GM21423 (cell line): ENCODE results near the gene ASF1A.
A peak's percentile ranks its signal among the peaks of the same experiment; 100 is the strongest.
"Not testable (repeated sequence)": the region's sequence is repeated elsewhere in the genome, so short reads cannot be mapped to it uniquely, and the experiment has no call there.

Experiments used
- ATAC-seq: cut with Tn5 transposase; IDR thresholded peaks from one replicate; pipeline ENCODE4 v1.9.1; 2021; ENCODE audit warnings: mild to moderate bottlenecking, moderate library complexity; ENCODE audit not compliant: unreplicated experiment

ASF1A gene

DNA sequence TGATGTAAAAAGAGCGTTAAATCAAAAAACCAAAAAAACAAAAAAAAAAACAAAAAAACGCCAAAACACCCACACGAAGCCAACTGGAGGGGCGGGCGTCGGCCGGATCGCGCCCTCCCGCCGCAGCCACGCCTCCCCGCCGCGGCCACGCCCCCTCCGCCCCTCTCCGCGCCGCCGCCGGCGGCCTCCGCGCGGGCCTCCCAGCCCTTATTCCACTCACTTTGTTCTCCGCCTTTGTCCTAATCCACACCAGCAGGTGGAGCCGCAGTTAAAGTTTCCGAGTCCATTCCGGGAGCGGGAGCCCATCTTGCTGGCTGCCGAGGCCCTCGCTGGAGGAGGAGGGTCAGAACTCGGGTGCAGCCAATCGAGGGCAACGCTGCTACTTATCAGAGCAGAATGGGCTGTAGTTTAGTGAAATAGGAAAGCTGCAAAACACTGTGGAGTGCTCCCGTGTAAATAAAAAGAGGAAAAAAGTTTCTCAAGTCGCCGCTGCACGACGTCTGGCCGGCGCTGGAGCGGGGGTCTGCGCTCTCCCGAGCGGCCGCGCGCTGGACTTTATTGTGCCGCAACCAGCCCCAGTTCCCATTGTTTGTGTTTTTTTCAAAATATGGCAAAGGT is at the start of gene ASF1A:
TSS of gene ASF1A (plus strand) at position 346 of the 618 bp plus-strand sequence. CDS start at position 608, 262 bp downstream.
- peak; percentile 62 for ATAC-seq

DNA sequence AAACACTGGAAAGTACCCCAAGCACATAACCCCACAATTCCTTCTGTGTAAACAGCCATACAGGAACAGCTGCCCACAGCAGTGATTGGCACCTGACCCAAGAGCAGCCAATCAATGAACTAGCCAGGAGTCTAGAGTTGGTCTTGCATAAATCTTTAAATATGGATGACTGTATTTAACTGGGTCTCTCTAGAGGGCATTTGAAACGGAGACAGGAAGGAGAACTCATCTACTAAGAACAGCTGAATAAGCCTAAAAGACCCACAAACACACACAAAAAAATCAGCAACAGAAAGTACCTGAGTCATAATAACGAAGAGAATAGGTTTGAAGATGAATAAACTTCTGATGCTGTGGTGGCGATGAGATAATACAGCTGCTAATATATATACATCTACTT is 49.0 kb upstream of the ASF1A start:
- peak; percentile 55 for ATAC-seq

DNA sequence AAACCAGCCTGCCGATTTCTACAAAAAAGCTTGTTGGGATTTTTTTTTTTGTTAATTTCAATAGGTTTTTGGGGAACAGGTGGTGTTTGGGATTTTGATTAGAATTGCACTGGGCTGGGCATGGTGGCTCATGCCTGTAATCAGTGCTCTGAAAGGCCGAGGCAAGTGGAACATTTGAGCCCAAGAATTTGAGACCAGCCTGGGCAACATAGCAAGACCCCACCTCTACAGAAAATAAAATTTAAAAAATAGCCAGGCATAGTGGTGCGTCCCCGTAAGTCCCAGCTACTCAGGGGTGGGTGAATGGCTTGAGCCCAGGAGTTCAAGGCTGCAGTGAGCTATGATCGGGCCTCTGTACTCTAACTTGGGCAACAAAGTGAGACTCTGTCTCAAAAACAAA is 40.5 kb upstream of the ASF1A start:
- no peak for ATAC-seq

DNA sequence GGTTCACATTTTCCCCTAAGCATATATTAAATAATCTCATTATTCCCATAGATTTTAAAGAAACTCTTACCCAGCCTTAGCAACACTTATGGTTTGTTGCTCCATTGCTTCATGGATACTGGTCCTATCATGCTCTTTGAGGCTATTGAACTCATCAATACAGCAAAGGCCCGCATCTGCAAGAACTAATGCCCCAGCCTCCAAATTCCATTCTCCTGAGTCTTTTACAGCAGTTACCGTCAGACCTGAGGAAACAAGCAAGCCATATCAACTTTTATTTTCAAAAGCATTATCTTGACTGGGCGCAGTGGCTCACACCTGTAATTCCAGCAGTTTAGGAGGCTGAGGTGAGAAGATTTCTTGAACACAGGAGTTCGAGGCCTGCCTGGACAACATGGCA is 37.7 kb upstream of the ASF1A start:
- ATAC-seq: no peak

DNA sequence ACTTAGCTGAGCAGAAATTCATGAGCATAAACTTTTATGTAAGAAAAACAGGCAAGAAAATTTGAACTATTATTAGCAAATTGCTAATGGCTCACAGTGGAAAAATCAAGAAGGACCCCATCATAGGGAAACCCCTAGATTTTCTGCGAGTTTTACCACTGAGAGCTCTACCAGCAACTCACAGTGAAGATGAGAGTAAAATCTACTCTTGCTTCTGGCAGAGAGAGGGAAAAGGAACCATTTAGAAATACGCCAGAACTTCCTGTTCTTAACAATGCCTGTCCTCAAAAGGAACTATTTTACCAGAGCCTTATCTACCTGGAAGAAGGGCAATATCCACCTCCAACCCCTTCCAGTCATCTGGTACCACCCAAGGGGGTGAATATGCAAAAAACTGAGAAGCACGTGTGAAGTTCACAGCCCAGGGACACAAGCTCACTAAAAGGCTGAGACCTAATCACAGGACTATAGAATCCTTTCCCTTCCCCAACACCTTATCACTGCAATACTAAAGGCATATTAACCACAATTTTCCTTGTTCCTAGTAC is 34.4 kb upstream of the ASF1A start:
- ATAC-seq: no peak

DNA sequence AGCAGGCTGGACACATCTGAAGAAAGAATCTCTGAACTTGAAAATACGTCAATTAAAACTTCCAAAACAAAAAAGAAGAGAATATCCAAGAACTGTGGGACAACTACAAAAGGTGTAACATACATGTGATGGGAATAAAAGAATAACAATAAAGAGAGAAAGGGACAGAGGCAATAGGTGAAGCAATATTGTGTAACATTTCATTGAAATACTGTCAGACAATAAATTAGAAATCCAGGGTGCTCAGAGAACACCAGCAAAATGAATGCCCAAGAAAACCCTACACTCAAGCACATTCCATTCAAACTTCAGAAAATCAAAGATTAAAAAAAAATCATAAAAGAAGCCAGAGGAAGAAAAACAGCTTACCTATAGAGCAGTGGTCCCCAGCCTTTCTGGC is 33.6 kb upstream of the ASF1A start:
- no peak for ATAC-seq

DNA sequence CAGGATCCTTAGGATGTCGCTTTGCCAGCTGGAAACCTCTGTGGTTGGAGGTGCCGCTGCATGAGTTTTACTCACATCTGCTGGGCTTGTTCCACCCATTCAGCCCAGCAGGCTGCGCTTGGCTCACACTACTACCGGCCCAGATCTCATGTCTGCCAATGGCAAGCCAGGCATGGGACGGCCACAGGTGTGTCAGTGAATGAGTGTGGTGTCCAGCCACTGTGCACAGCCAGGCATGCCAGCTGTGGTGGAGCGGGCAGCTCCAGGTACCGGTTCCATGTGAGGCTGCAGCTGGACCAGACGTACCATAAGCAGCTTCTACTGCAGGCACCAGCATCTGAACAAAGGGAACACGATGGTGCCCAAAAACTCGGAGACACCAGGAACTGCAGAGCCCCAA is 33.1 kb upstream of the ASF1A start:
- ATAC-seq: no peak

DNA sequence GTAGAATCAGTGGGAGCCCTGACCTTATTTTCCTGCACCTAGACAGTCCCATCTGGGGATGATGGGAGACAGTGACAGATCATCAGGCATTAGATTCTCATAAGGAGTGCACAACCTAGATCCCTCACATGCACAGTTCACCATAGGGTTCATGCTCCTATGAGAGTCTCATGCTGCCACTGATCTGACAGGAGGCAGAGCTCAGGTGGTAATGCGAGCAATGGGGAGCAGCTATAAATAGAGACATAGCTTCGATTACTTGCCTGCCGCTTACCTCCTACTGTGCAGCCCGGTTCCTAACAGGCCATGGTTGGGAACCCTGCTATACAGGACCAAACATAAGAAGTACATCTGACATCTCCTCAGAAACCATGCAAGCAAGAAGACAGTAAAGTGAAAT is 31.5 kb upstream of the ASF1A start:
- no peak for ATAC-seq

DNA sequence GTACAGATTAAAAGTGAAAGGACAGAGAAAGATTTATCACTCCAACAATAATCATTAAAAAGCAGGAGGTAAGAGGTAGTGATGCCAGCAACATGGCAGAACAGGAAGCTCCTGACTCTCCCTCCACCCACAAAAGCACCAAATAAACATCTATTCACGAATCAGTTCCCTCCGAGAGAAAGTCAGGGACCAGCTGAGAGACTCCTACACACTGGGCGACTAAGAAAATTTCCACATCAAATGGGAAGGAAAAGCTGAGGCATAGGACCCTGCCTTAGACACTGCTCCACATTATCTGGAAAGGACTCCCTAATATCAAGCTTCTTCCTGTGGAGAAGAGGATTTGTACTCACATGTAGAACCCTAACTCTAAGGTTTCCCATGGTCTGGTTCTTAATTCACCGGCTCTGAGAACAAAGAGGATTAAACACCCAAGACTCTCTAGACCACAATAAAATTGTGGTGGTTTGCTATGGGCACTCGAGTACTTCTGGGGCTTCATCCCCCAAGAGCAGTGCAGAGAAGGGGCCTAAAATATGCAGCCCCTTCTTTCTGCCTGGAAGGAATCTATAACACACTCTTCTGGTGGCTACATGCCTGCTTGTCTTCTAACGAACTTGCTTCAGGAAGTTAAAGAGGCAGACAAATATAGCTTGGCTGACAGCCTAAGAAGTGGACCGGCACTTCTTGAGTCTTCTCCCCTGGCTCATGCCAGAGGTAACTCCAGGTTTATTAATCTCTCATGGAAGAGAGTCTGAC is 29.4 kb upstream of the ASF1A start:
- peak; percentile 50 for ATAC-seq

DNA sequence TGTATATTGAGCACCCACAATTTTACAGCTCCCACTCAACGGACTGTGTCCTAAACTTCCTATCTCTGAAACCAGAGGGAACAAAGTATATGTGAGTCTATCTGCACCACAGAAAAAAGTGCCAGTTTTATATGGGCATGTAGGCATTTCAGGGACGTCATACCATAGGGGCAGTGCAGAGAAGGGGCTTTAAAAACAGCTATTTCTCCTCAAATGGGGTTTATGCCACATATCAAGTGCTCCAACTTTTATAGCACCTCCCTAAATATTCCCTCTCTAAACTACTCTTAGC is 28.9 kb upstream of the ASF1A start:
- ATAC-seq: peak; percentile 27

DNA sequence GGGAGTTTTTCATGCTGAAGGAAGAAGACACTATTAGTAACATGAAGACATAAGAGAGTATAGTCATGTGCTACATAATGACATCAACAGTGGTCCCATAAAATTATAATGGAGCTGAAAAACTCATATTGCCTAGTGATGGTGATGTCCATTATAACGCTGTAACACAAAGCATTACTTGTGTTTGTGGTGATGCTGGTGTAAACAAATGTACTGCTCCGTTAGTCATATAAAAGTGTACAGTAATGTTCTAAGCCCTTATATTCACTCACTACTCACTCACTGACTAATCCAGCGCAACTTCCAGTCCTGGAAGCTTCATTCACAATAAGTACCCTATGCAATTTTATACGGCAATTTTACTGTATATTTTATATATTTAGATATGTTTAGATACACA is 26.8 kb upstream of the ASF1A start:
- no peak for ATAC-seq

DNA sequence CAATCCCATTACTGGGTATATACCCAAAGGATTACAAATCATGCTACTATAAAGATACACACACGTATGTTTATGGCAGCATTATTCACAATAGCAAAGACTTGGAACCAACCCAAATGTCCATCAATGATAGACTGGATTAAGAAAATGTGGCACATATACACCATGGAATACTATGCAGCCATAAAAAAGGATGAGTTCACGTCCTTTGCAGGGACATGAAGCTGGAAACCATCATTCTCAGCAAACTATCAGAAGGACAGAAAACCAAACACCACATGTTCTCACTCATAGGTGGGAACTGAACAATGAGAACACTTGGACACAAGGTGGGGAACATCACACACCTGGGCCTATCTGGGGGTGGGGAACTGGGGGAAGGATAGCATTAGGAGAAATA is 25.1 kb upstream of the ASF1A start:
- ATAC-seq: not testable (repeated sequence)

DNA sequence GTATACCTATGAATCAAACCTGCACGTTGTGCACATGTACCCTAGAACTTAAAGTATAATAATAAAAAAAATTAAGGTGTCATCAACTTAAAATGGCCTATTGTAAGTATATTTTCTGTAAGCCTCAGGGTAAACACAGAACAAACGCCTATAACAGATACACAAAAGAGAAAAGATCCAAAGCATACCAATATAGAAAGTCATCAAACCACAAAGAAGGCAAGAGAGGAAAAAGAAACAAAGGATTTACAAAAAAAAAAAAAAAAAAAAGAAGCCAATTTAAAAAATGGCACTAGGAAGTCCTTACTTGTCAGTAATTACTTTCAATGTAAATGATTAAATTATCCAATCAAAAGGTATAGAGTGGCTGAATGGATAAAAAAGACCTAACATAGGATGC is 24.6 kb upstream of the ASF1A start:
- no peak for ATAC-seq

DNA sequence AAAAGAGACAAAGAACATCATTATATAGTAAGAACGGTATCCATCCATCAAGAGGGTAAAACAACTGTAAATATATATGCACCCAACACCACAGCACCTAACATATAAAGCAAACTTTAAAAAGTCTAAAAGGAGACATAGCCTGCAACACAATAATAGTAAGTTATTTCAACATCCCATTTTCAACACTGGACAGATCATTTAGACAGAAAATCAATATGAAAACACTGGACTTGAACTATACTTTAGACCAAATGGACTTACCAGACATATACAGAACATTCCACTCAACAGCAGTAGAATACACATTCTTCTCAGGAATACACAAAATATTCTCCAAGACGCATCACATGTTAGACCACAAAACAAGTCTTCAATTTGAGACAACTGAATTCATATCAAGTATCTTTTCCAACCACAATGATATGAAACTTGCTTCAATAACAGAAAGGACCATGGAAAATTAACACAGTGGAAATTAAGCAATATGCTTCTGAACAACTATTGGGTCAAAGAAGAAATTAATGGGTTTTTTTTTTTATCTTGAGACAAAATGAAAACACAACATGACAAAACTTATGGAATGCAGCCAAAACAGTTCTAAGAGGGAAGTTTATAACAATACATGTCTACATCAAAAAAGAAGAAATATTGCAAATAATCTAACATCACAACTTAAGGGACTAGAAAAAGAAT is 23.9 kb upstream of the ASF1A start:
- ATAC-seq: no peak

DNA sequence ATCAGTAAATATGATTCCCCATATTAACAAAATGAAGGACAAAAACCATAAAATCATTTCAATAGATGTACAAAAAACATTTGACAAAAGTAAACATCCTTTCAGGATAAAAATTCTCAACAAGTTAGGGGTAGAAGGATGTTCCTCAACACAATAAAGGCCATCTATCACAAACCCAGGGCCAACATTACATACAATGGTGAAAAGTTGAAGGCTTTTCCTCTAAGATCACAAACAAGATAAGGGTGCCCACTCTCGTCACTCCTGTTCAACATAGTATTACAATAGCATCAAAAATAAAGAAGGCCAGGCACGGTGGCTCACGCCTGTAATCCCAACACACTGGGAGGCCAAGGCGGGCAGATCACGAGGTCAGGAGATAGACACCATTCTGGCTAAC is 22.6 kb upstream of the ASF1A start:
- ATAC-seq: no peak

DNA sequence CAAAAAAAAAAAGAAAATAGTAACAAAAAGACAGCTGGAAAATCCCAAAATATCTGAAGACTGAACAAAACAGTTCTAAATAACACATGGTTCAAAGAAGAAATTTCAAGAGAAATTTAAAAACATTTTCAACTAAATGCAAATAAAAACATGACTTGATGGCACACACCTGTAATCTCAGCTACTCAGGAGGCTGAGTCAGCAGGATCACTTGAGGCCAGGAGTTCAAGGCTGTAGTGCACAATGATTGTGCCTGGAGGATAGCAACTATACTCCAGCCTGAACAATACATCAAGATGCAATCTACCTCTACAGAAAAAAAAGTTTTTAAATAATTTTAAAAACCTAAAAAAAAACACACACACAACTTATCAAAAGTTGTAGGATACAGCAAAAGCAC is 21.6 kb upstream of the ASF1A start:
- ATAC-seq: no peak

DNA sequence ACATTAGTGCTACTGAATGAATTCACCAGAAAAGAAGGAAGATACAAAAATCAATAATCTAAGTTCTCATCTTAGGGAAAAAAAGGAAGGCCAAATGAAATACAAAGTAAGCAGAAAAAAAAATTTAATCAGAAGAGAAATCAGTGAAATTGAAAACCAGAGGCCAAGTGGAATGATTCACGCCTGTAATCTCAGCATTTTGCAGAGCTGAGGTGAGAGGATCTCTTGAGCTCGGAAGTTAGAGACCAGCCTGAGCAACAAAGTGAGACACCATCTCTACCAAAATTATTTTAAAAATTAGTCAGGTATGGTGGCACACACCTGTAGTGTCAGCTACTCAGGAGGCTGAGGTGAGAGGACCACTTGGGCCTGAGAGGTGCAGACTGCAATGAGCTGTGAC is 21.2 kb upstream of the ASF1A start:
- no peak for ATAC-seq

DNA sequence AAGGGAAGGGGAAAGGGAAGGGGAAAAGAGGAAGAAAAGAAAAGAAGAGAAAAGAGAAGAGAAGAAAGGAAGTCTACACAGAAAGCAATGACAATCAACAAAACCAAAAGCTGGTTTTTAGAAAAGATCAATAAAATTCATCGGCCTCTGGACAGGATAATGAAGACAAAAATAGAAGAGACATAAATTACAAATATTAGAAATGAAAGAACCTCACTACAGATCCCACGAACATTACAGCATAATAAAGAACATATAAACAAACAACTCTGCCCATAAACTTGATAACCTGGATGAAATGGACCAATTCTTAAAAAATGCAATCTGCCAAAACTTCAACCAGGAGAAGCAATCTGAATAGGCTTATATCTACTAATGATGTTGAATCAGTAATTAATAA is 20.7 kb upstream of the ASF1A start:
- no peak for ATAC-seq

DNA sequence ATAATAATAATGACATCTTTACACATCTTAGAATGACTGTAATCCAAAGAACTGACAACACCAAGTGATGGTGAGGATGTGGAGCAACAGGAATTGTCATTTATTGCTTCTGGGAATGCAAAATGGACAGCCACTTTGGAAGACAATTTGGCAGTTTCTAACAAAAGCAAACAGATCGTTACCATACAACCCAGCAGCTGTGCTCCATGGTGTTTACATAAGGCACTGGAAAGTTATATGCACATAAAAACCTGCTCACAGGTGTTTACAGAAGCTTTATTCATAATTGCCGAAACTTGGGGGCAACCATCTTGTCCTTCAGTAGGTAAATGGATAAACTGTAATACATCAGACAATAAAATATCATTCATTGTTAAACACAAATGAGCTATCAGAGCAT is 18.3 kb upstream of the ASF1A start:
- ATAC-seq: no peak

DNA sequence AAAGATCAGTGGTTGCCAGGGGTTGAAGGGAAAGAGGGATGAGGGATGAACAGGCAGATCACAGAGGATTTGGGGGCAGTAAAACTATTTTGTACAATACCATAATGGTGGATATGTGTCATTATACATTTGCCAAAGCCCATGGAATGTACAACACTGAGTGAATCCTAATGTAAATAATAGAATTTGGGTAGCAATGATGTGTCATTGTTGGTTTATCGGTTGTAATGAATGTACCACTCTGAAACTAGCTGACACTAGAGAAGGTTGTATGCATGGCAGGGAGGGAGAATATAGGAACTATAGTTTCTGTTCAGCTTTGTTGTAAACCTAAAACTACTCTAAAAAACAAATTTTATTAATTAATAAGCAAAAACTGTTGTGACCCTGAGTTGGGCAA is 17.8 kb upstream of the ASF1A start:
- no peak for ATAC-seq

DNA sequence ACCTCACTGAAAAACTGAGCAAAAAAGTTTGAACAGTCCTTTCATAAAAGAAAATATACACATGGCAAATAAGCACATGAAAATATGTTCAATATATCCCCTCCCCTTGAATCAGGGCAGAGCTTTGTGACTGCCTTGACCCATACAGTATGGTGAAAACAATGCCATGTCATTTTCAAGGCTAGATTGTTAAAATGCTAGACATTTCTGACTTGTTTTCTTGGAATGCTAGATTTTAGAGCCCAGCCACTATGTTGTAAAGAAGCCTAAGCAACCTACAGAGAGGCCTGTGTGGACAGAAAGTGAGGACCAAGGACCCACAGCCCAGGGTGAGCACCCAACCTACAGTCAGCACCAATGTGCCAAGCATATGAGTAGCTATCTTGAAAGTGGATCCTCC is 17.1 kb upstream of the ASF1A start:
- ATAC-seq: no peak

DNA sequence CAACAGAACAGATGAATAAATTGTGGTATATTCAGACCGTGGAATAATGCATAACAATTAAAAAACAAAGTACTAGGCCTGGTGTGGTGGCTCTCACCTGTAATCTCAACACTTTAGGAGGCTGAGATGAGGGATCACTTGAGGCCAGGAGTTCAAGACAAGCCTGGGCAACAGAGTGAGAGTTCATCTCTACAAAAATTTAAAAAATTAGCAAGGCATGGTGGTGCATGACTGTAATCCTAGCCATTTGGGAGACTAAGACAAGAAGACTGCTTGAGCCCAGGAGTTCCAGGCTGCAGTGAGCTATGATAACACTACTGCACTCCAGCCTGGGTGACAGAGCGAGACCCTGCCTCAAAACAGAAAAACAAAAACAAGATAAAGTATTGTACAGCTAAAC is 16.1 kb upstream of the ASF1A start:
- no peak for ATAC-seq
